WTC11 (cell line): ENCODE results near the gene TPGS2. TPM values are rescaled to one million over a fixed set of nuclear protein-coding genes. Genes with fewer than 3 reads are reported as not detected.

ENCODE experiments used
- ATAC-seq: fragments of 200-7000 bp; cut with Tn5 transposase; 2 replicates; pipeline ENCODE4 v1.10.0; 2021; ENCODE audit warnings: mild to moderate bottlenecking, moderate library complexity
- CTCF ChIA-PET: fragments of 300-600 bp; sonication (Branson Sonifier 250); formaldehyde crosslinking; loops from one replicate; lab custom pipeline; 2021; ENCODE audit warnings: antibody characterized with exemption; lab: Charles Lee
- POLR2A ChIA-PET: fragments of 350-600 bp; sonication (Branson Sonifier 250); formaldehyde crosslinking; loops from one replicate; lab custom pipeline; 2021; ENCODE audit warnings: antibody characterized with exemption; lab: Charles Lee
- DNase-seq: peaks from one replicate; pipeline ENCODE4 v3.0.0; 2021; ENCODE audit warnings: low spot score
- H3K27ac Mint-ChIP-seq: 2 replicates; pipeline ENCODE4 v1.8.0; 2021; ENCODE audit warnings: mixed read lengths
- H3K27me3 Mint-ChIP-seq: 2 replicates; pipeline ENCODE4 v1.8.0; 2021; ENCODE audit warnings: low read depth, mild to moderate bottlenecking, moderate library complexity, mixed read lengths
- H3K36me3 Mint-ChIP-seq: 2 replicates; pipeline ENCODE4 v1.8.0; 2021; ENCODE audit warnings: mixed read lengths
- H3K4me1 Mint-ChIP-seq: 2 replicates; pipeline ENCODE4 v1.8.0; 2022; ENCODE audit warnings: mixed read lengths
- H3K4me3 Mint-ChIP-seq: 2 replicates; pipeline ENCODE4 v1.8.0; 2021; ENCODE audit warnings: mild to moderate bottlenecking, moderate library complexity, mixed read lengths
- H3K9me3 Mint-ChIP-seq: 2 replicates; pipeline ENCODE4 v1.8.0; 2021; ENCODE audit warnings: mixed read lengths
- CREM ChIP-seq: sonication (generic); formaldehyde crosslinking; IDR thresholded peaks from 2 replicates; pipeline ENCODE4 v1.8.1; 2022; ENCODE audit warnings: mild to moderate bottlenecking, missing genetic modification reagents, moderate library complexity
- ELF4 ChIP-seq: sonication (generic); formaldehyde crosslinking; IDR thresholded peaks from 2 replicates; pipeline ENCODE4 v1.8.1; 2022; ENCODE audit warnings: low read depth, mild to moderate bottlenecking, moderate library complexity, missing genetic modification reagents
- ETV6 ChIP-seq: sonication (generic); formaldehyde crosslinking; IDR thresholded peaks from 2 replicates; pipeline ENCODE4 v1.8.1; 2022; ENCODE audit warnings: mild to moderate bottlenecking, missing genetic modification reagents
- GABPB1 ChIP-seq: sonication (generic); formaldehyde crosslinking; IDR thresholded peaks from 2 replicates; pipeline ENCODE4 v1.8.1; 2023; ENCODE audit warnings: mild to moderate bottlenecking, missing genetic modification reagents
- JAZF1 ChIP-seq: fragments of 250-450 bp; sonication (Bioruptor Pico); IDR thresholded peaks from 2 replicates; pipeline ENCODE4 v1.9.0; 2021; ENCODE audit warnings: moderate library complexity, mild to moderate bottlenecking, inconsistent platforms
- JUN ChIP-seq: sonication (generic); formaldehyde crosslinking; IDR thresholded peaks from 2 replicates; pipeline ENCODE4 v1.8.0; 2023; ENCODE audit warnings: mild to moderate bottlenecking, missing genetic modification reagents
- RELA ChIP-seq: sonication (generic); formaldehyde crosslinking; IDR thresholded peaks from 2 replicates; pipeline ENCODE4 v1.8.1; 2022; ENCODE audit warnings: missing genetic modification reagents, mild to moderate bottlenecking, borderline replicate concordance
- SOX15 ChIP-seq: fragments of 250-450 bp; sonication (Bioruptor Pico); IDR thresholded peaks from 2 replicates; pipeline ENCODE4 v1.9.0; 2021; ENCODE audit warnings: mild to moderate bottlenecking
- TP53 ChIP-seq: sonication (generic); formaldehyde crosslinking; IDR thresholded peaks from 2 replicates; pipeline ENCODE4 v1.8.1; 2023; ENCODE audit warnings: mild to moderate bottlenecking, missing genetic modification reagents
- ZNF263 ChIP-seq: sonication (generic); formaldehyde crosslinking; IDR thresholded peaks from 2 replicates; pipeline ENCODE4 v1.8.1; 2022; ENCODE audit warnings: low read depth, mild to moderate bottlenecking, moderate library complexity, missing genetic modification reagents
- ZNF423 ChIP-seq: fragments of 250-450 bp; sonication (Bioruptor Pico); IDR thresholded peaks from 2 replicates; pipeline ENCODE4 v2.1.2; 2022; ENCODE audit warnings: mild to moderate bottlenecking, moderate library complexity
- total RNA-seq: library from RNA; stranded (reverse); gene quantifications from 3 replicates; pipeline ENCODE4 v1.2.3, GENCODE V29; 2021
- TF ChIP-seq, protein P1 (sequence below): sonication (generic); formaldehyde crosslinking; IDR thresholded peaks from 2 replicates; pipeline ENCODE4 v1.8.1; 2022; ENCODE audit warnings: mild to moderate bottlenecking, missing genetic modification reagents, moderate library complexity, borderline replicate concordance
- TF ChIP-seq, protein P2 (sequence below): fragments of 250-450 bp; sonication (Bioruptor Pico); IDR thresholded peaks from 2 replicates; pipeline ENCODE4 v2.1.2; 2022; ENCODE audit warnings: mild to moderate bottlenecking, moderate library complexity
- TF ChIP-seq, protein P3 (sequence below): sonication (generic); formaldehyde crosslinking; conservative IDR thresholded peaks from 2 replicates; pipeline ENCODE4 v1.8.1; 2023; ENCODE audit warnings: mild to moderate bottlenecking, low read depth, missing genetic modification reagents, moderate library complexity
- TF ChIP-seq, protein P4 (sequence below): sonication (generic); formaldehyde crosslinking; IDR thresholded peaks from 2 replicates; pipeline ENCODE4 v1.8.0; 2022; ENCODE audit warnings: mild to moderate bottlenecking, missing genetic modification reagents
- TF ChIP-seq, protein P5 (sequence below): fragments of 250-450 bp; sonication (Bioruptor Pico); IDR thresholded peaks from 2 replicates; pipeline ENCODE4 v1.9.0; 2021; ENCODE audit warnings: mild to moderate bottlenecking
- TF ChIP-seq, protein P6 (sequence below): sonication (generic); formaldehyde crosslinking; IDR thresholded peaks from 2 replicates; pipeline ENCODE4 v1.8.0; 2022; ENCODE audit warnings: mild to moderate bottlenecking, missing genetic modification reagents
- TF ChIP-seq, protein P7 (sequence below): sonication (generic); formaldehyde crosslinking; IDR thresholded peaks from 2 replicates; pipeline ENCODE4 v1.8.1; 2023; ENCODE audit warnings: mild to moderate bottlenecking, moderate library complexity, missing genetic modification reagents
- TF ChIP-seq, protein P8 (sequence below): fragments of 250-450 bp; sonication (Bioruptor Pico); IDR thresholded peaks from 2 replicates; pipeline ENCODE4 v1.8.0; 2021; ENCODE audit warnings: mild to moderate bottlenecking
- TF ChIP-seq, protein P9 (sequence below): fragments of 250-450 bp; sonication (Bioruptor Pico); IDR thresholded peaks from 2 replicates; pipeline ENCODE4 v1.9.0; 2021; ENCODE audit warnings: mild to moderate bottlenecking

TPGS2 gene
- total RNA-seq, 1 experiment from 2014 or later, result 96.9 TPM

DNA sequence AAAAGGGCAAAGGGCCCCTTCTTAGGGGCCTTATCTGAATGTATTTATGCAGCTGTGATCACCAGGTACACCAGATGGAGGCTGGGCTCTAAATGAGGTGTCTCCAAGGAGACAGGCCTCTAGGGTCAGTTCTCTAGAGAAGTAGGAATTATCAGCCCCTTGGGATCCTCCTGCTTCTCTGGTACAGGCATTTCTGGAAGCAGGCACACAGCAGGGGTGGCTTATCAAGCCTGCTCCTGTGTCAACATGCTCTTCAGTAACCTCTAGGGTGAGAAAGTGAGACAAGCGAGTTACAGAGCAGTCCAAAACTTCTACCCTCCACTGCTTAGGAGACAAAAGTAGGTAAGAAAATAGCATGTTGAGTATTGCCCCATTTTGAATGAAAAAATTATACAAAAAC lies 13.8 kb downstream of the TPGS2 start:
- DNase-seq, result no peak
- ATAC-seq, result no peak
- CTCF ChIA-PET, result no interaction called here
- Mint-ChIP-seq H3K27ac (no peak overlapping the region), H3K4me1 (no peaks in the 10 kb centered on the region), H3K4me3 (no peak overlapping the region), H3K36me3 (peaks cover 41% of the 10 kb centered on the region)
- TF ChIP-seq ZNF263 (CRISPR knock-in tag), result no peak
- TF ChIP-seq, protein P1, sequence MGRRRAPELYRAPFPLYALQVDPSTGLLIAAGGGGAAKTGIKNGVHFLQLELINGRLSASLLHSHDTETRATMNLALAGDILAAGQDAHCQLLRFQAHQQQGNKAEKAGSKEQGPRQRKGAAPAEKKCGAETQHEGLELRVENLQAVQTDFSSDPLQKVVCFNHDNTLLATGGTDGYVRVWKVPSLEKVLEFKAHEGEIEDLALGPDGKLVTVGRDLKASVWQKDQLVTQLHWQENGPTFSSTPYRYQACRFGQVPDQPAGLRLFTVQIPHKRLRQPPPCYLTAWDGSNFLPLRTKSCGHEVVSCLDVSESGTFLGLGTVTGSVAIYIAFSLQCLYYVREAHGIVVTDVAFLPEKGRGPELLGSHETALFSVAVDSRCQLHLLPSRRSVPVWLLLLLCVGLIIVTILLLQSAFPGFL (CRISPR knock-in tag), result no peak
- TF ChIP-seq, protein P2, sequence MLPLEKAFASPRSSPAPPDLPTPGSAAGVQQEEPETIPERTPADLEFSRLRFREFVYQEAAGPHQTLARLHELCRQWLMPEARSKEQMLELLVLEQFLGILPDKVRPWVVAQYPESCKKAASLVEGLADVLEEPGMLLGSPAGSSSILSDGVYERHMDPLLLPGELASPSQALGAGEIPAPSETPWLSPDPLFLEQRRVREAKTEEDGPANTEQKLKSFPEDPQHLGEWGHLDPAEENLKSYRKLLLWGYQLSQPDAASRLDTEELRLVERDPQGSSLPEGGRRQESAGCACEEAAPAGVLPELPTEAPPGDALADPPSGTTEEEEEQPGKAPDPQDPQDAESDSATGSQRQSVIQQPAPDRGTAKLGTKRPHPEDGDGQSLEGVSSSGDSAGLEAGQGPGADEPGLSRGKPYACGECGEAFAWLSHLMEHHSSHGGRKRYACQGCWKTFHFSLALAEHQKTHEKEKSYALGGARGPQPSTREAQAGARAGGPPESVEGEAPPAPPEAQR (CRISPR knock-in tag), result no peak
- no peak for TF ChIP-seq GABPB1 (CRISPR knock-in tag)
- TF ChIP-seq, protein P3, sequence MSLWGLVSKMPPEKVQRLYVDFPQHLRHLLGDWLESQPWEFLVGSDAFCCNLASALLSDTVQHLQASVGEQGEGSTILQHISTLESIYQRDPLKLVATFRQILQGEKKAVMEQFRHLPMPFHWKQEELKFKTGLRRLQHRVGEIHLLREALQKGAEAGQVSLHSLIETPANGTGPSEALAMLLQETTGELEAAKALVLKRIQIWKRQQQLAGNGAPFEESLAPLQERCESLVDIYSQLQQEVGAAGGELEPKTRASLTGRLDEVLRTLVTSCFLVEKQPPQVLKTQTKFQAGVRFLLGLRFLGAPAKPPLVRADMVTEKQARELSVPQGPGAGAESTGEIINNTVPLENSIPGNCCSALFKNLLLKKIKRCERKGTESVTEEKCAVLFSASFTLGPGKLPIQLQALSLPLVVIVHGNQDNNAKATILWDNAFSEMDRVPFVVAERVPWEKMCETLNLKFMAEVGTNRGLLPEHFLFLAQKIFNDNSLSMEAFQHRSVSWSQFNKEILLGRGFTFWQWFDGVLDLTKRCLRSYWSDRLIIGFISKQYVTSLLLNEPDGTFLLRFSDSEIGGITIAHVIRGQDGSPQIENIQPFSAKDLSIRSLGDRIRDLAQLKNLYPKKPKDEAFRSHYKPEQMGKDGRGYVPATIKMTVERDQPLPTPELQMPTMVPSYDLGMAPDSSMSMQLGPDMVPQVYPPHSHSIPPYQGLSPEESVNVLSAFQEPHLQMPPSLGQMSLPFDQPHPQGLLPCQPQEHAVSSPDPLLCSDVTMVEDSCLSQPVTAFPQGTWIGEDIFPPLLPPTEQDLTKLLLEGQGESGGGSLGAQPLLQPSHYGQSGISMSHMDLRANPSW (CRISPR knock-in tag), result no peak
- no peak for TF ChIP-seq RELA (CRISPR knock-in tag)
- TF ChIP-seq ETV6 (CRISPR knock-in tag), result no peak
- TF ChIP-seq, protein P4, sequence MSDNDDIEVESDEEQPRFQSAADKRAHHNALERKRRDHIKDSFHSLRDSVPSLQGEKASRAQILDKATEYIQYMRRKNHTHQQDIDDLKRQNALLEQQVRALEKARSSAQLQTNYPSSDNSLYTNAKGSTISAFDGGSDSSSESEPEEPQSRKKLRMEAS (CRISPR knock-in tag), result no peak
- no peak for TF ChIP-seq JUN (CRISPR knock-in tag)
- no peak for TF ChIP-seq ELF4
- TF ChIP-seq, protein P5, sequence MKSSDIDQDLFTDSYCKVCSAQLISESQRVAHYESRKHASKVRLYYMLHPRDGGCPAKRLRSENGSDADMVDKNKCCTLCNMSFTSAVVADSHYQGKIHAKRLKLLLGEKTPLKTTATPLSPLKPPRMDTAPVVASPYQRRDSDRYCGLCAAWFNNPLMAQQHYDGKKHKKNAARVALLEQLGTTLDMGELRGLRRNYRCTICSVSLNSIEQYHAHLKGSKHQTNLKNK (CRISPR knock-in tag), result no peak
- TF ChIP-seq, all 79 proteins: peak for 0
- Mint-ChIP-seq H3K27me3 (no peaks in the 10 kb centered on the region), H3K9me3 (no peaks in the 10 kb centered on the region)
- POLR2A ChIA-PET, result no interaction called here

DNA sequence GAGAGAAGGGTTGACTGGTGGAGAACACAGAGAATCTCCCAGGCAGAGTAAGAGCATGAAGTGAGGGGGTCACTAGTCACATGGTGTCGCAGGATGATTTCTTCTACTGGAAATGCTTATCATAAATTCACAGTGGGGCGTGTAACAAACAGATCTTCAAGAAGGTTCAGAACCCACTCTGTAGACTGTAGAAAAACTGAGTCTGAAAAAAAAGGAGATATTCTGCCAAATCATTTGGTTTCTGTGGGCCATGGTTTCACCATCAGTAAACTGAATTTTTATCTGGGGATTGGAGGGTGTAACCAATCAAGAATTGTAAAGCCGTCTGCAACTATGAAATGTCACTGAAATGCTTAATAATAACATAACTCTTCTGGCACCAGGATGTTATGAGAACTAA lies 15.0 kb downstream of the TPGS2 start:
- ATAC-seq (no peak), DNase-seq (no peak)
- Mint-ChIP-seq H3K9me3 (no peaks in the 10 kb centered on the region), H3K4me3 (no peak overlapping the region), H3K27ac (no peak overlapping the region), H3K27me3 (no peaks in the 10 kb centered on the region), H3K4me1 (no peaks in the 10 kb centered on the region; the same call in 1 of the 2 replicates), H3K36me3 (peaks cover 40% of the 10 kb centered on the region)
- POLR2A ChIA-PET, result no interaction called here
- CTCF ChIA-PET, result no interaction called here
- TF ChIP-seq SOX15 (CRISPR knock-in tag) (no peak), CREM (CRISPR knock-in tag) (no peak), TP53 (no peak), JAZF1 (CRISPR knock-in tag) (no peak), ZNF423 (CRISPR knock-in tag) (no peak)
- TF ChIP-seq, protein P6, sequence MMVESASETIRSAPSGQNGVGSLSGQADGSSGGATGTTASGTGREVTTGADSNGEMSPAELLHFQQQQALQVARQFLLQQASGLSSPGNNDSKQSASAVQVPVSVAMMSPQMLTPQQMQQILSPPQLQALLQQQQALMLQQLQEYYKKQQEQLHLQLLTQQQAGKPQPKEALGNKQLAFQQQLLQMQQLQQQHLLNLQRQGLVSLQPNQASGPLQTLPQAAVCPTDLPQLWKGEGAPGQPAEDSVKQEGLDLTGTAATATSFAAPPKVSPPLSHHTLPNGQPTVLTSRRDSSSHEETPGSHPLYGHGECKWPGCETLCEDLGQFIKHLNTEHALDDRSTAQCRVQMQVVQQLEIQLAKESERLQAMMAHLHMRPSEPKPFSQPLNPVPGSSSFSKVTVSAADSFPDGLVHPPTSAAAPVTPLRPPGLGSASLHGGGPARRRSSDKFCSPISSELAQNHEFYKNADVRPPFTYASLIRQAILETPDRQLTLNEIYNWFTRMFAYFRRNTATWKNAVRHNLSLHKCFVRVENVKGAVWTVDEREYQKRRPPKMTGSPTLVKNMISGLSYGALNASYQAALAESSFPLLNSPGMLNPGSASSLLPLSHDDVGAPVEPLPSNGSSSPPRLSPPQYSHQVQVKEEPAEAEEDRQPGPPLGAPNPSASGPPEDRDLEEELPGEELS (CRISPR knock-in tag), result no peak
- TF ChIP-seq, protein P7, sequence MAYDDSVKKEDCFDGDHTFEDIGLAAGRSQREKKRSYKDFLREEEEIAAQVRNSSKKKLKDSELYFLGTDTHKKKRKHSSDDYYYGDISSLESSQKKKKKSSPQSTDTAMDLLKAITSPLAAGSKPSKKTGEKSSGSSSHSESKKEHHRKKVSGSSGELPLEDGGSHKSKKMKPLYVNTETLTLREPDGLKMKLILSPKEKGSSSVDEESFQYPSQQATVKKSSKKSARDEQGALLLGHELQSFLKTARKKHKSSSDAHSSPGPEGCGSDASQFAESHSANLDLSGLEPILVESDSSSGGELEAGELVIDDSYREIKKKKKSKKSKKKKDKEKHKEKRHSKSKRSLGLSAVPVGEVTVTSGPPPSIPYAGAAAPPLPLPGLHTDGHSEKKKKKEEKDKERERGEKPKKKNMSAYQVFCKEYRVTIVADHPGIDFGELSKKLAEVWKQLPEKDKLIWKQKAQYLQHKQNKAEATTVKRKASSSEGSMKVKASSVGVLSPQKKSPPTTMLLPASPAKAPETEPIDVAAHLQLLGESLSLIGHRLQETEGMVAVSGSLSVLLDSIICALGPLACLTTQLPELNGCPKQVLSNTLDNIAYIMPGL (CRISPR knock-in tag), result no peak
- TF ChIP-seq, protein P1 (CRISPR knock-in tag), result no peak
- TF ChIP-seq, protein P8, sequence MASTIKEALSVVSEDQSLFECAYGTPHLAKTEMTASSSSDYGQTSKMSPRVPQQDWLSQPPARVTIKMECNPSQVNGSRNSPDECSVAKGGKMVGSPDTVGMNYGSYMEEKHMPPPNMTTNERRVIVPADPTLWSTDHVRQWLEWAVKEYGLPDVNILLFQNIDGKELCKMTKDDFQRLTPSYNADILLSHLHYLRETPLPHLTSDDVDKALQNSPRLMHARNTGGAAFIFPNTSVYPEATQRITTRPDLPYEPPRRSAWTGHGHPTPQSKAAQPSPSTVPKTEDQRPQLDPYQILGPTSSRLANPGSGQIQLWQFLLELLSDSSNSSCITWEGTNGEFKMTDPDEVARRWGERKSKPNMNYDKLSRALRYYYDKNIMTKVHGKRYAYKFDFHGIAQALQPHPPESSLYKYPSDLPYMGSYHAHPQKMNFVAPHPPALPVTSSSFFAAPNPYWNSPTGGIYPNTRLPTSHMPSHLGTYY (CRISPR knock-in tag), result no peak
- TF ChIP-seq, protein P9, sequence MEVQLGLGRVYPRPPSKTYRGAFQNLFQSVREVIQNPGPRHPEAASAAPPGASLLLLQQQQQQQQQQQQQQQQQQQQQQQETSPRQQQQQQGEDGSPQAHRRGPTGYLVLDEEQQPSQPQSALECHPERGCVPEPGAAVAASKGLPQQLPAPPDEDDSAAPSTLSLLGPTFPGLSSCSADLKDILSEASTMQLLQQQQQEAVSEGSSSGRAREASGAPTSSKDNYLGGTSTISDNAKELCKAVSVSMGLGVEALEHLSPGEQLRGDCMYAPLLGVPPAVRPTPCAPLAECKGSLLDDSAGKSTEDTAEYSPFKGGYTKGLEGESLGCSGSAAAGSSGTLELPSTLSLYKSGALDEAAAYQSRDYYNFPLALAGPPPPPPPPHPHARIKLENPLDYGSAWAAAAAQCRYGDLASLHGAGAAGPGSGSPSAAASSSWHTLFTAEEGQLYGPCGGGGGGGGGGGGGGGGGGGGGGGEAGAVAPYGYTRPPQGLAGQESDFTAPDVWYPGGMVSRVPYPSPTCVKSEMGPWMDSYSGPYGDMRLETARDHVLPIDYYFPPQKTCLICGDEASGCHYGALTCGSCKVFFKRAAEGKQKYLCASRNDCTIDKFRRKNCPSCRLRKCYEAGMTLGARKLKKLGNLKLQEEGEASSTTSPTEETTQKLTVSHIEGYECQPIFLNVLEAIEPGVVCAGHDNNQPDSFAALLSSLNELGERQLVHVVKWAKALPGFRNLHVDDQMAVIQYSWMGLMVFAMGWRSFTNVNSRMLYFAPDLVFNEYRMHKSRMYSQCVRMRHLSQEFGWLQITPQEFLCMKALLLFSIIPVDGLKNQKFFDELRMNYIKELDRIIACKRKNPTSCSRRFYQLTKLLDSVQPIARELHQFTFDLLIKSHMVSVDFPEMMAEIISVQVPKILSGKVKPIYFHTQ (CRISPR knock-in tag), result no peak
